PC-9 (cell line): Measurements from ENCODE around the gene STX18. TPM values are rescaled to one million over a fixed set of nuclear protein-coding genes. Genes with fewer than 3 reads are reported as not detected.

Experiments
- BruUV-seq: library from RNA; stranded (reverse); fragments of 400-500 nt; replicated peaks from 2 replicates; lab custom pipeline; 2021; lab: Mats Ljungman, UMichigan
- CTCF ChIA-PET: fragments of 300-600 bp; sonication (Branson Sonifier 250); formaldehyde crosslinking; loops from one replicate; lab custom pipeline; 2022; ENCODE audit warnings: antibody characterized with exemption; lab: Charles Lee
- POLR2A ChIA-PET: fragments of 300-600 bp; sonication (Branson Sonifier 250); formaldehyde crosslinking; loops from one replicate; lab custom pipeline; 2022; ENCODE audit warnings: antibody characterized with exemption; ENCODE audit not compliant: unreplicated experiment; lab: Charles Lee
- DNase-seq, 2 experiments: peaks; one replicate each; pipeline versions ENCODE4 v3.0.0 to v3.0.0-alpha.2; 2015 to 2022; ENCODE audit warnings: mixed read lengths in 1 of 2
- H2AFZ ChIP-seq: fragments of 200-600 bp; sonication (generic); 2 replicates; pipeline ENCODE4 v1.8.1; 2017; ENCODE audit warnings: antibody characterized with exemption
- H3F3A ChIP-seq: fragments of 200-600 bp; sonication (generic); 2 replicates; pipeline ENCODE4 v1.8.1; 2017; ENCODE audit warnings: antibody characterized with exemption, mild to moderate bottlenecking, low read depth; ENCODE audit not compliant: insufficient read depth
- H3K27ac ChIP-seq: fragments of 200-600 bp; sonication (generic); 2 replicates; pipeline ENCODE4 v1.6.1; 2016; ENCODE audit warnings: mixed run types
- H3K27me3 ChIP-seq: fragments of 200-600 bp; sonication (generic); 2 replicates; pipeline ENCODE4 v1.6.1; 2016; ENCODE audit warnings: low read depth, mixed run types; ENCODE audit not compliant: insufficient read depth
- H3K36me3 ChIP-seq: fragments of 200-600 bp; sonication (generic); 2 replicates; pipeline ENCODE4 v1.6.1; 2016; ENCODE audit warnings: low read depth, mixed run types
- H3K4me1 ChIP-seq: fragments of 200-600 bp; sonication (generic); replicated peaks from 2 replicates; pipeline ENCODE4 v1.6.1; 2016; ENCODE audit warnings: mixed run types; ENCODE audit not compliant: insufficient read depth
- H3K4me2 ChIP-seq: fragments of 200-600 bp; sonication (generic); 2 replicates; pipeline ENCODE4 v1.6.1; 2017; ENCODE audit warnings: mixed run types
- H3K4me3 ChIP-seq: fragments of 200-600 bp; sonication (generic); 2 replicates; pipeline ENCODE4 v1.6.1; 2016; ENCODE audit warnings: mixed run types
- H3K79me2 ChIP-seq: fragments of 200-600 bp; sonication (generic); 2 replicates; pipeline ENCODE4 v1.6.1; 2017; ENCODE audit warnings: low read depth, mixed run types
- H3K9me2 ChIP-seq: fragments of 200-600 bp; sonication (generic); 2 replicates; pipeline ENCODE4 v1.8.1; 2017; ENCODE audit warnings: mild to moderate bottlenecking; ENCODE audit not compliant: insufficient read depth
- H3K9me3 ChIP-seq: fragments of 200-600 bp; sonication (generic); 2 replicates; pipeline ENCODE4 v1.8.1; 2016; ENCODE audit warnings: low read depth; ENCODE audit not compliant: insufficient read depth
- H4K20me1 ChIP-seq: fragments of 200-600 bp; sonication (generic); 2 replicates; pipeline ENCODE4 v1.8.1; 2017; ENCODE audit not compliant: insufficient read depth
- EZH2 ChIP-seq: fragments of 200-600 bp; sonication (generic); IDR thresholded peaks from 2 replicates; pipeline ENCODE4 v1.8.0; 2017; ENCODE audit warnings: antibody characterized with exemption, low read depth
- intact Hi-C: fragments of 100-400 bp; cut with micrococcal nuclease; formaldehyde crosslinking; loops from one replicate; pipeline ENCODE4 v1.10.0; 2022; ENCODE audit not compliant: unreplicated experiment
- total RNA-seq: library from RNA; stranded (reverse); gene quantifications from 2 replicates; pipeline ENCODE4 v1.2.3, GENCODE V29; 2021
- TF ChIP-seq, protein P1 (sequence below): fragments of 200-600 bp; sonication (generic); conservative IDR thresholded peaks from 2 replicates; pipeline ENCODE4 v1.6.1; 2017; ENCODE audit warnings: mixed run types, antibody characterized with exemption, mild to moderate bottlenecking, moderate library complexity

STX18 gene
- total RNA-seq, 1 experiment from 2014 or later = 30.5 TPM

DNA sequence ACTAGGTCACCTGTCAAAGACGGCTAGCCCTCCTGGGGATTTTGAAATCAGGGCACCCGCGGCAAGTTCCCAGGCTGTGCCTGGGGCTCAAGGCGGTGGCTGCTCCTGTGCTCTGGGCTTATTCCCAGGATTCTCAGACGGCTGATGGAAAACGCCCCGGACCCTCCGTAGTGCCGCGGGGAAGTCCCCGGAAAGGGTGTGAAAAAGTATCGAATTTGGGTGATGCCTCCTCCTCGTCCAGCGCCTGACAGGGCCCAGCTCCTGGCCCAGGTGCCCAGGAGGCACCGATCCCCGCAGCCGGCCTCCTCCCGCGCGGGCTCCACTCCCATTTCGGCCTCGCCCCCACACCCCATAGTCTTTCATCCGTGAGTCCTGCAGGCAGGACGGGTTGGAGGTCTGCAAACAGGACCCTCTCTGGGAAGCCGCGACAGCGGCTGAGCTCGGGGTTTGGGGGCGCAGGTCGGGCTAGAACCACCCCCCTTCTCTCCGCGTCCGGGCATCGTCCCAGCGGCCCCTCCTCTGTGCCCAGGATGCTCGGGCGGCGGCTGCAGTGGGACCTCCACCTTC is 156.0 kb downstream of the STX18 start:
- no peak overlapping the region for H3K4me3 ChIP-seq
- no peaks in the 10 kb centered on the region for H3K79me2 ChIP-seq
- no peaks in the 10 kb centered on the region for H3K9me3 ChIP-seq
- POLR2A ChIA-PET = no interaction called here
- no peaks in the 10 kb centered on the region for H3K9me2 ChIP-seq
- H2AFZ ChIP-seq = no peak overlapping the region
- BruUV-seq = no TSS peak
- H4K20me1 ChIP-seq = no peaks in the 10 kb centered on the region
- no peaks in the 10 kb centered on the region for H3K36me3 ChIP-seq
- TF ChIP-seq EZH2 = no peak
- H3K4me2 ChIP-seq = no peak overlapping the region
- H3F3A ChIP-seq = no peaks in the 10 kb centered on the region
- CTCF ChIA-PET = no interaction called here
- intact Hi-C loops = no loop called here
- H3K4me1 ChIP-seq = no peaks in the 10 kb centered on the region
- no peak overlapping the region for H3K27ac ChIP-seq
- DNase-seq = no peak
- H3K27me3 ChIP-seq = peaks cover 28% of the 10 kb centered on the region

DNA sequence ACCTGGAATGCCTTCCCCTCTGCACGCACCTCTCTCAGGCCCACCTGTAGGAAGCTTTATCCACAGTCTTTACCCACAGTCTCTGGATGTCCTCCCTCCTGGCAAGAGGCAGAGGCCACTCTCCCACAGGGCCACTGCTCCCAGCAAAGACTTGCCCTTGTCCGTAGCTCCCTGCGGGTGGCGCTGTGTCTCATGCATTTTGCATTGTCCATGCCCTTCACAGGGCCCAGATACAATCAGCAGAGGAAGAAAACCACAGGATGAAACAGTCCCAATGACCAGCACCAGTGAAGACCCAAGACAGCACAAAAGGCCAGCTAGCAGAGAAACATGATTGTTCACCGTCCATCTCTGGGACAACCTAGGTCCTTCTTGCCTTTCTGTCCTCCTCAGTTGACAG is 157.0 kb downstream of the STX18 start:
- Histone ChIP-seq H3K9me2 (no peaks in the 10 kb centered on the region), H3K4me1 (no peaks in the 10 kb centered on the region), H2AFZ (no peak overlapping the region), H3F3A (no peaks in the 10 kb centered on the region), H3K36me3 (no peaks in the 10 kb centered on the region), H3K4me2 (no peak overlapping the region), H3K27me3 (peaks cover 32% of the 10 kb centered on the region), H3K9me3 (no peaks in the 10 kb centered on the region), H3K27ac (no peak overlapping the region), H4K20me1 (no peaks in the 10 kb centered on the region), H3K4me3 (no peak overlapping the region), H3K79me2 (no peaks in the 10 kb centered on the region)
- ChIA-PET CTCF (no interaction called here), POLR2A (no interaction called here)
- no peak for DNase-seq
- intact Hi-C loops = no loop called here
- no TSS peak for BruUV-seq
- TF ChIP-seq, protein P1, sequence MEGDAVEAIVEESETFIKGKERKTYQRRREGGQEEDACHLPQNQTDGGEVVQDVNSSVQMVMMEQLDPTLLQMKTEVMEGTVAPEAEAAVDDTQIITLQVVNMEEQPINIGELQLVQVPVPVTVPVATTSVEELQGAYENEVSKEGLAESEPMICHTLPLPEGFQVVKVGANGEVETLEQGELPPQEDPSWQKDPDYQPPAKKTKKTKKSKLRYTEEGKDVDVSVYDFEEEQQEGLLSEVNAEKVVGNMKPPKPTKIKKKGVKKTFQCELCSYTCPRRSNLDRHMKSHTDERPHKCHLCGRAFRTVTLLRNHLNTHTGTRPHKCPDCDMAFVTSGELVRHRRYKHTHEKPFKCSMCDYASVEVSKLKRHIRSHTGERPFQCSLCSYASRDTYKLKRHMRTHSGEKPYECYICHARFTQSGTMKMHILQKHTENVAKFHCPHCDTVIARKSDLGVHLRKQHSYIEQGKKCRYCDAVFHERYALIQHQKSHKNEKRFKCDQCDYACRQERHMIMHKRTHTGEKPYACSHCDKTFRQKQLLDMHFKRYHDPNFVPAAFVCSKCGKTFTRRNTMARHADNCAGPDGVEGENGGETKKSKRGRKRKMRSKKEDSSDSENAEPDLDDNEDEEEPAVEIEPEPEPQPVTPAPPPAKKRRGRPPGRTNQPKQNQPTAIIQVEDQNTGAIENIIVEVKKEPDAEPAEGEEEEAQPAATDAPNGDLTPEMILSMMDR = no peak
- TF ChIP-seq EZH2 = no peak

DNA sequence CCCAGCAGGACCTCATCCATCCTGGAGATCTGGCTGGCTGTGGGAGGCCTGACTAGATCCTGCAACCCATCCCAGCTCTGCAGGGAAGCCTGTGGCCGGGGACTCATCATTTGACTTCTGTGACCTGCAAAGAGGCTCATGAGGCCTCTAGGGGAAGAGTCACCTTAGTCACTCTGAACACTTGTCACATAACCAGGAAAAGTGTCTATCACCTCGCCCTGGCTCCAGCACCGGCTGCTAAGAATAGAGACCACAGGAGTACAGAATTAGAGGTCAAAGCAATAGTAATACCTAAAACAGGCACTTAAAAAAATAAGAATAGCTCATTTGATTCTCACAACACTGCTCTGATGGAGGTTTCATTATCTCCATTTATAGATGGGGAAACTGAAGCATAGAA is 158.8 kb downstream of the STX18 start:
- Histone ChIP-seq H3K36me3 (no peaks in the 10 kb centered on the region), H3K79me2 (no peaks in the 10 kb centered on the region), H3F3A (no peaks in the 10 kb centered on the region), H3K4me3 (no peak overlapping the region), H3K4me2 (no peak overlapping the region), H2AFZ (no peak overlapping the region), H3K9me2 (no peaks in the 10 kb centered on the region), H3K27me3 (peaks cover 26% of the 10 kb centered on the region), H4K20me1 (no peaks in the 10 kb centered on the region), H3K27ac (no peak overlapping the region), H3K4me1 (no peaks in the 10 kb centered on the region), H3K9me3 (no peaks in the 10 kb centered on the region)
- POLR2A ChIA-PET = no interaction called here
- no peak for TF ChIP-seq EZH2
- TF ChIP-seq, protein P1 = no peak
- CTCF ChIA-PET = no interaction called here
- BruUV-seq = no TSS peak
- intact Hi-C loops = no loop called here
- no peak for DNase-seq
